K562 (cell line): ENCODE results near the gene GALT. TPM values are rescaled to one million over a fixed set of nuclear protein-coding genes. Genes with fewer than 3 reads are reported as not detected.

Source experiments
- COPS2 ChIP-seq: fragments of 450-650 bp; conservative IDR thresholded peaks from 2 replicates; pipeline ENCODE4 v1.6.1; 2016; ENCODE audit warnings: mild to moderate bottlenecking, moderate library complexity
- EP400 ChIP-seq: fragments of 450-650 bp; IDR thresholded peaks from 2 replicates; pipeline ENCODE4 v1.6.1; 2017; ENCODE audit warnings: antibody characterized with exemption, mild to moderate bottlenecking, moderate library complexity
- ESRRB ChIP-seq: fragments of 250-450 bp; sonication (Bioruptor Pico); IDR thresholded peaks from 2 replicates; pipeline ENCODE4 v1.5.0; 2020; ENCODE audit warnings: mild to moderate bottlenecking, moderate library complexity, borderline replicate concordance
- FOS ChIP-seq: IDR thresholded peaks from 3 replicates; pipeline ENCODE4 v1.6.1; 2011; ENCODE audit not compliant: insufficient read length; ENCODE audit errors: extremely low read depth
- FOXA3 ChIP-seq, 2 experiments: fragments of 450-650 bp in 1 of 2; sonication (generic) in 1 of 2; formaldehyde crosslinking; IDR thresholded peaks in 1 of 2; conservative IDR thresholded peaks in 1 of 2; 2 replicates each; pipeline versions ENCODE4 v1.4.0 to v1.8.0; 2020 to 2022; ENCODE audit warnings: mild to moderate bottlenecking in 2 of 2, missing genetic modification reagents in 1 of 2
- FOXK2 ChIP-seq, 2 experiments: fragments of 450-650 bp; IDR thresholded peaks in 1 of 2; conservative IDR thresholded peaks in 1 of 2; 2 replicates each; pipeline ENCODE4 v1.6.1; 2016; ENCODE audit warnings: low read depth in 2 of 2, mild to moderate bottlenecking in 1 of 2
- HDAC3 ChIP-seq: fragments of 450-650 bp; IDR thresholded peaks from 2 replicates; pipeline ENCODE4 v1.6.1; 2018; ENCODE audit warnings: borderline replicate concordance, mild to moderate bottlenecking, moderate library complexity; ENCODE audit not compliant: partially characterized antibody
- ILK ChIP-seq: fragments of 450-650 bp; IDR thresholded peaks from 2 replicates; pipeline ENCODE4 v1.6.1; 2016; ENCODE audit warnings: missing genetic modification characterization, low read depth, mild to moderate bottlenecking, missing compliant biosample characterization, moderate library complexity, borderline replicate concordance
- KAT8 ChIP-seq: fragments of 450-650 bp; IDR thresholded peaks from 2 replicates; pipeline ENCODE4 v1.6.1; 2016; ENCODE audit warnings: low read depth, mild to moderate bottlenecking
- KHSRP ChIP-seq: fragments of 450-650 bp; IDR thresholded peaks from 2 replicates; pipeline ENCODE4 v1.6.1; 2017
- L3MBTL2 ChIP-seq: fragments of 450-650 bp; IDR thresholded peaks from 2 replicates; pipeline ENCODE4 v1.6.1; 2016; ENCODE audit warnings: mild to moderate bottlenecking, moderate library complexity
- MCM2 ChIP-seq: fragments of 450-650 bp; IDR thresholded peaks from 2 replicates; pipeline ENCODE4 v1.6.1; 2017; ENCODE audit warnings: low read depth, mild to moderate bottlenecking
- MTA3 ChIP-seq: fragments of 450-650 bp; formaldehyde crosslinking; IDR thresholded peaks from 2 replicates; pipeline ENCODE4 v1.6.1; 2017; ENCODE audit warnings: mild to moderate bottlenecking, borderline replicate concordance
- MYBL2 ChIP-seq, 2 experiments: fragments of 450-650 bp in 1 of 2; sonication (generic) in 1 of 2; formaldehyde crosslinking in 1 of 2; IDR thresholded peaks; 2 replicates each; pipeline versions ENCODE4 v1.6.1 to v1.8.1; 2017 to 2022; ENCODE audit warnings: borderline replicate concordance in 1 of 2, inconsistent platforms in 1 of 2, low read depth in 1 of 2, mild to moderate bottlenecking in 1 of 2, missing genetic modification reagents in 1 of 2, moderate library complexity in 1 of 2
- MYNN ChIP-seq, 2 experiments: sonication (generic); formaldehyde crosslinking in 1 of 2; IDR thresholded peaks; 2 replicates each; pipeline versions ENCODE4 v1.5.0 to v1.6.1; 2016 to 2020; ENCODE audit warnings: antibody characterized with exemption in 1 of 2, missing genetic modification reagents in 1 of 2
- POLR2G ChIP-seq: fragments of 200-400 bp; formaldehyde crosslinking; IDR thresholded peaks from 2 replicates; pipeline ENCODE4 v1.6.1; 2017; ENCODE audit warnings: low read depth, mild to moderate bottlenecking, antibody characterized with exemption, low read length, moderate library complexity
- RHOXF2B ChIP-seq: fragments of 250-450 bp; sonication (Bioruptor Pico); conservative IDR thresholded peaks from 2 replicates; pipeline ENCODE4 v1.5.1; 2021
- TCFL5 ChIP-seq: fragments of 250-450 bp; sonication (Bioruptor Pico); conservative IDR thresholded peaks from 2 replicates; pipeline ENCODE4 v1.6.1; 2021; ENCODE audit warnings: mild to moderate bottlenecking, moderate library complexity, matching md5 sums
- YY1 ChIP-seq, 3 experiments: IDR thresholded peaks; 2 replicates each; pipeline ENCODE4 v1.6.1; 2011; ENCODE audit warnings: low read length in 2 of 3, mild to moderate bottlenecking in 2 of 3, moderate library complexity in 2 of 3, borderline replicate concordance in 1 of 3, control low read depth in 1 of 3, low read depth in 1 of 3; ENCODE audit not compliant: insufficient read depth in 3 of 3, insufficient replicate concordance in 2 of 3, control insufficient read depth in 1 of 3, insufficient read length in 1 of 3; ENCODE audit errors: extremely low read depth in 1 of 3
- ZNF165 ChIP-seq: fragments of 250-450 bp; sonication (Bioruptor Pico); IDR thresholded peaks from 2 replicates; pipeline ENCODE4 v1.4.0; 2020; ENCODE audit warnings: borderline replicate concordance
- ZNF384 ChIP-seq: IDR thresholded peaks from 2 replicates; pipeline ENCODE4 v1.6.1; 2012; ENCODE audit warnings: low read depth, low read length, improper control_type of control experiment
- ZNF583 ChIP-seq: fragments of 250-450 bp; sonication (Bioruptor Pico); IDR thresholded peaks from 2 replicates; pipeline ENCODE4 v1.4.0; 2020
- ZNF699 ChIP-seq: fragments of 250-450 bp; sonication (Bioruptor Pico); IDR thresholded peaks from 2 replicates; pipeline ENCODE4 v1.8.0; 2021; ENCODE audit warnings: mild to moderate bottlenecking, moderate library complexity; ENCODE audit not compliant: insufficient replicate concordance
- polyA plus RNA-seq, 8 experiments: library from polyadenylated mRNA; depleted of rRNA in 4 of 8; stranded (reverse) in 5 of 8; unstranded in 3 of 8; fragments of >200 nt; fragmentation: Nextera tagmentation in 2 of 8; fragmentation: Illumina TruSeq in 1 of 8; extraction: Ambion mirVana in 2 of 8; extraction: Trizol in 1 of 8; gene quantifications; 2 replicates each; pipeline versions ENCODE4 v1.2.1 to v1.2.3, GENCODE V29; 2011 to 2014; ENCODE audit warnings: inconsistent platforms in 1 of 8, missing spikeins in 1 of 8
- total RNA-seq, 7 experiments: library from RNA; depleted of rRNA in 6 of 7; stranded (reverse); fragments of >200 nt in 6 of 7; fragmentation: Illumina TruSeq in 2 of 7; extraction: Trizol in 2 of 7; gene quantifications; 2 replicates each; pipeline versions ENCODE4 v1.2.1 to v1.2.3, GENCODE V29; 2011 to 2021; ENCODE audit warnings: low replicate concordance in 1 of 7
- TF ChIP-seq, protein P1 (sequence below): fragments of 250-450 bp; sonication (Bioruptor Pico); IDR thresholded peaks from 2 replicates; pipeline ENCODE4 v1.8.0; 2022; ENCODE audit warnings: moderate library complexity, mild to moderate bottlenecking, inconsistent platforms
- TF ChIP-seq, protein P2 (sequence below): fragments of 450-650 bp; conservative IDR thresholded peaks from 2 replicates; pipeline ENCODE4 v1.6.1; 2016; ENCODE audit warnings: missing genetic modification characterization, low read depth, mild to moderate bottlenecking, missing compliant biosample characterization, moderate library complexity
- TF ChIP-seq, protein P3 (sequence below): fragments of 250-450 bp; sonication (Bioruptor Pico); IDR thresholded peaks from 2 replicates; pipeline ENCODE4 v1.9.0; 2021; ENCODE audit warnings: mild to moderate bottlenecking

The GALT gene
- total and polyA plus RNA-seq, 9 of the 15 experiments (the other 6 are each of a cell fraction or from before 2014, with no cell fraction given), result 7.3 to 29.2 (median 15.6) TPM

DNA sequence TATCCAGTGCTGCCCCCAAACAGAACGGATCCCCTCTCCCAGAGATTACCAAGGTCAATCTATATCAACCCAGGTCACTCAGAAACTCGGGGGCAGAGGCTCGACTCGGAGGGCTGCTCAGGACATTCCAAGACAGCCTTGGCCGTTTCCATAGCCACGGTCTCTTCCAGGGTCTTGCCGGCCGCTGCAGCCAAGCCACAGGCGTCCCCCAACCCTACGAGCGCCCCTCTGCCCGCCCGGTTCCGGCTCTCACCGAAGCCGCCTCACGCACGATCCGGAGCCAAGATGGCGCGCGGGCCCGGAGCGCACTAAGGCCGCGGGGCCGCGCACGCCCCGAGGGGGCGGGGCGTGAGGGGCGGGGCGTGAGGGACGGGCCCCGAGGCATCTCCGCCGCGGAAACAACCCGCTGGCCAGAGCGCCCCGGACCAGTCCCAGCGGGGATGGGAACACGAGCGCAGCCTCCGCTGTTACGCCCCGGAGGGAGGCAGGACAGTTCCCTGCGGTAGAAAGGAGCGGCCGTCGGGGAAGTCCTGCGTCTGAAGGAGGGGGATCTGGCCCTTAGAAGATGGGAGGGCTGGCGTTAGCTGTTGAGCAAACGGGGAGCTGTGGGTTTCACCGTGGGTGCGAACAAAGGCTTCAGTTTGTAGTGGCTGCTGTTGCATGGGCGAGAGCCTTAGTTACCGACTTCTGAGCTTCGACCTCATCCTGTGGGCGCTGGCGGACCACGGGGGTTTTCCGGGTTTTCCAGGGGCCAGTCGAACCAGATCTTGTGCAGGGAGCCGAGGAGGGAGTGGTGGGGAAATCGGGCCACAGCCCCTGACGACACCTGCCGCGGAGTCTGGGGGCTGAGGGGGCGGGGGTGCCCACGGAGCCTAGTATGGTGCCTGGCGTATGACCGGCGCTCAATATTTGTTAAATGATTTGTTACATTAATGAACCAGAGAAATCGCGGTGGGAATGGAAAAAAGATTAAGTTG lies 34.4 kb upstream of the GALT start, which contains the start of gene RPP25L (continued):
- TF ChIP-seq COPS2 (no peak), TCFL5 (CRISPR knock-in tag) (no peak), MYBL2 (IDR thresholded peaks at IDR 0.05; ENCODE audit: low read depth) (no peak), MYBL2 (CRISPR knock-in tag; IDR thresholded peaks at IDR 0.05; ENCODE audit: borderline replicate concordance) (no peak), FOXK2 (conservative IDR thresholded peaks at IDR 0.05 in 1 of 2, IDR thresholded peaks at IDR 0.05 in 1 of 2; ENCODE audit: low read depth in 2 of 2) (no peak), FOS (no peak), KAT8 (no peak), YY1 (IDR thresholded peaks at IDR 0.05; ENCODE audit: borderline replicate concordance in 1 of 3, control insufficient read depth in 1 of 3, extremely low read depth in 1 of 3, insufficient read depth in 3 of 3, insufficient read length in 1 of 3, insufficient replicate concordance in 2 of 3, low read depth in 1 of 3, low read length in 2 of 3) (peak; percentile 49 to 95 (median 91)), MCM2 (no peak), ZNF699 (CRISPR knock-in tag) (no peak), ZNF165 (CRISPR knock-in tag) (no peak), RHOXF2B (CRISPR knock-in tag) (no peak), L3MBTL2 (peak; percentile 47; the same call in 1 of the 2 replicates), FOXA3 (CRISPR knock-in tag; conservative IDR thresholded peaks at IDR 0.05 in 1 of 2, IDR thresholded peaks at IDR 0.05 in 1 of 2) (no peak), ILK (no peak), KHSRP (no peak), POLR2G (peak; percentile 94), ESRRB (CRISPR knock-in tag) (no peak), EP400 (peak; percentile 65), MTA3 (0 out of 2 replicates have a peak, but pooled peaks have one; percentile 21), ZNF583 (CRISPR knock-in tag) (no peak), MYNN (IDR thresholded peaks at IDR 0.05) (no peak), MYNN (CRISPR knock-in tag; IDR thresholded peaks at IDR 0.05) (no peak), ZNF384 (no peak), HDAC3 (no peak)
- TF ChIP-seq, protein P1, sequence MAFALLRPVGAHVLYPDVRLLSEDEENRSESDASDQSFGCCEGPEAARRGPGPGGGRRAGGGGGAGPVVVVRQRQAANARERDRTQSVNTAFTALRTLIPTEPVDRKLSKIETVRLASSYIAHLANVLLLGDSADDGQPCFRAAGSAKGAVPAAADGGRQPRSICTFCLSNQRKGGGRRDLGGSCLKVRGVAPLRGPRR (CRISPR knock-in tag), result no peak
- TF ChIP-seq, protein P2, sequence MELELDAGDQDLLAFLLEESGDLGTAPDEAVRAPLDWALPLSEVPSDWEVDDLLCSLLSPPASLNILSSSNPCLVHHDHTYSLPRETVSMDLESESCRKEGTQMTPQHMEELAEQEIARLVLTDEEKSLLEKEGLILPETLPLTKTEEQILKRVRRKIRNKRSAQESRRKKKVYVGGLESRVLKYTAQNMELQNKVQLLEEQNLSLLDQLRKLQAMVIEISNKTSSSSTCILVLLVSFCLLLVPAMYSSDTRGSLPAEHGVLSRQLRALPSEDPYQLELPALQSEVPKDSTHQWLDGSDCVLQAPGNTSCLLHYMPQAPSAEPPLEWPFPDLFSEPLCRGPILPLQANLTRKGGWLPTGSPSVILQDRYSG (tag), result no peak
- TF ChIP-seq, protein P3, sequence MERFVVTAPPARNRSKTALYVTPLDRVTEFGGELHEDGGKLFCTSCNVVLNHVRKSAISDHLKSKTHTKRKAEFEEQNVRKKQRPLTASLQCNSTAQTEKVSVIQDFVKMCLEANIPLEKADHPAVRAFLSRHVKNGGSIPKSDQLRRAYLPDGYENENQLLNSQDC (CRISPR knock-in tag), result no peak
